Neural cell (in vitro differentiated cells): ENCODE data around the gene HRH1.
"Not testable (repeated sequence)": the region's sequence is repeated elsewhere in the genome, so short reads cannot be mapped to it uniquely, and the experiment has no call there.

Source experiments
- EP300 ChIP-seq: fragments of 450-650 bp; conservative IDR thresholded peaks from 2 replicates; pipeline ENCODE4 v1.6.1; 2014; ENCODE audit warnings: antibody characterized with exemption, mild to moderate bottlenecking, moderate library complexity; ENCODE audit not compliant: poor library complexity, severe bottlenecking
- TAF1 ChIP-seq: IDR thresholded peaks from 2 replicates; pipeline ENCODE4 v1.6.1; 2012; ENCODE audit warnings: low read depth
- TF ChIP-seq, protein P1 (sequence below): fragments of 450-650 bp; IDR thresholded peaks from 2 replicates; pipeline ENCODE4 v1.5.1; 2014; ENCODE audit warnings: antibody characterized with exemption, mild to moderate bottlenecking, moderate library complexity; ENCODE audit not compliant: poor library complexity, severe bottlenecking

DNA sequence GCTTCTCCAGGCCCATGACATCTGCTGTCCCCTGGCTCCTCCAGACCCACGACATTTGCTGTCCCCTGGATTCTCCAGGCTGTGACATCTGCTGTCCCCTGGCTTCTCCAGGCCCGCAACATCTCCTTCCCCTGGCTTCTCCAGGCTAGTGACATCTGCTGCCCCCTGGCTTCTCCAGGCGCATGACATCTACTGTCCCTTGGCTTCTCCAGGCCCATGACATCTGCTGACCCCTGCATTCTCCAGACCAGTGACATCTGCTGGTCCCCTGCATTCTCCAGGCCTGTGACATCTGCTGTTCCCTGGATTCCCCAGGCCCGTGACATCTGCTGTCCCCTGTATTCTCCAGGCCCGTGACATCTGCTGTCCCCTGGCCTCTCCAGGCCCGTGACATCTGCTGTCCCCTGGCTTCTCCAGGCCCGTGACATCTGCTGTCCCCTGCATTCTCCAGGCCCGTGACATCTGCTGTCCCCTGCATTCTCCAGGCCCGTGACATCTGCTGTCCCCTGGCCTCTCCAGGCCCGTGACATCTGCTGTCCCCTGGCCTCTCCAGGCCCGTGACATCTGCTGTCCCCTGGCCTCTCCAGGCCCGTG lies 12.6 kb downstream of the HRH1 start:
- not testable (repeated sequence) for TF ChIP-seq TAF1, EP300
- TF ChIP-seq, protein P1, sequence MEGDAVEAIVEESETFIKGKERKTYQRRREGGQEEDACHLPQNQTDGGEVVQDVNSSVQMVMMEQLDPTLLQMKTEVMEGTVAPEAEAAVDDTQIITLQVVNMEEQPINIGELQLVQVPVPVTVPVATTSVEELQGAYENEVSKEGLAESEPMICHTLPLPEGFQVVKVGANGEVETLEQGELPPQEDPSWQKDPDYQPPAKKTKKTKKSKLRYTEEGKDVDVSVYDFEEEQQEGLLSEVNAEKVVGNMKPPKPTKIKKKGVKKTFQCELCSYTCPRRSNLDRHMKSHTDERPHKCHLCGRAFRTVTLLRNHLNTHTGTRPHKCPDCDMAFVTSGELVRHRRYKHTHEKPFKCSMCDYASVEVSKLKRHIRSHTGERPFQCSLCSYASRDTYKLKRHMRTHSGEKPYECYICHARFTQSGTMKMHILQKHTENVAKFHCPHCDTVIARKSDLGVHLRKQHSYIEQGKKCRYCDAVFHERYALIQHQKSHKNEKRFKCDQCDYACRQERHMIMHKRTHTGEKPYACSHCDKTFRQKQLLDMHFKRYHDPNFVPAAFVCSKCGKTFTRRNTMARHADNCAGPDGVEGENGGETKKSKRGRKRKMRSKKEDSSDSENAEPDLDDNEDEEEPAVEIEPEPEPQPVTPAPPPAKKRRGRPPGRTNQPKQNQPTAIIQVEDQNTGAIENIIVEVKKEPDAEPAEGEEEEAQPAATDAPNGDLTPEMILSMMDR = not testable (repeated sequence)
